ENCODE measurements around the gene POLD4. TPM values are rescaled to one million over a fixed set of nuclear protein-coding genes. Genes with fewer than 3 reads are reported as not detected.

Gene POLD4
- total and polyA plus RNA-seq, 7 experiments from 2014 or later: 59.9 to 116 (median 95.1) TPM

GRCh38 chr11:67337257-67337656, 16.1 kb downstream of the POLD4 start:
- Histone ChIP-seq H3K27ac (ENCODE audit: low read depth, low read length) (no peak overlapping the region), H3K4me1 (ENCODE audit: control insufficient read depth in 2 of 2, insufficient read depth in 2 of 2, low read length in 2 of 2) (no peaks in the 10 kb centered on the region), H3K4me3 (ENCODE audit: low read length) (no peak overlapping the region), H3K9me3 (ENCODE audit: control insufficient read depth in 2 of 3, low read length in 3 of 3) (no peaks in the 10 kb centered on the region), H3K36me3 (ENCODE audit: control insufficient read depth in 2 of 3, insufficient read depth in 3 of 3, low read length in 3 of 3) (no peaks in the 10 kb centered on the region), H3K27me3 (ENCODE audit: control insufficient read depth in 2 of 2, insufficient read depth in 2 of 2, low read length in 2 of 2) (no peaks in the 10 kb centered on the region)
- H3K36me3 Mint-ChIP-seq: peaks cover 0 to 9% (median 0%) of the 10 kb centered on the region in 5 donors
- peaks cover 0 to 3% (median 0%) of the 10 kb centered on the region in 11 donors for H3K9me3 Mint-ChIP-seq
- POLR2A ChIA-PET: interaction anchor here (1.0 to 2.3 kb wide), 2 partner anchors 10 to 12 kb away, joined by 4 to 7 read pairs; no protein-coding TSS in a partner anchor
- ATAC-seq: no peak
- H3K27ac Mint-ChIP-seq: no peak overlapping the region
- H3K4me3 Mint-ChIP-seq: no peak overlapping the region
- CTCF ChIA-PET: interaction anchor here (1.5 to 1.6 kb wide), 2 partner anchors 8 to 46 kb away, joined by 4 to 11 read pairs; no protein-coding TSS in a partner anchor
- DNase-seq: no peak
- peaks cover 0 to 1% (median 0%) of the 10 kb centered on the region in 7 donors for H3K4me1 Mint-ChIP-seq
- no peaks in the 10 kb centered on the region for H3K27me3 Mint-ChIP-seq
- intact Hi-C loops (cut with micrococcal nuclease): no loop called here

GRCh38 chr11:67332081-67332691, 21.2 kb downstream of the POLD4 start:
- POLR2A ChIA-PET: interaction anchor here (0.6 to 1.0 kb wide), 2 partner anchors 18 to 1784 kb away, joined by 3 read pairs; no protein-coding TSS in a partner anchor
- Histone ChIP-seq H3K9me3 (ENCODE audit: control insufficient read depth in 2 of 3, low read length in 3 of 3) (no peaks in the 10 kb centered on the region), H3K4me3 (ENCODE audit: low read length) (no peak overlapping the region), H3K27me3 (ENCODE audit: control insufficient read depth in 2 of 2, insufficient read depth in 2 of 2, low read length in 2 of 2) (no peaks in the 10 kb centered on the region), H3K36me3 (ENCODE audit: control insufficient read depth in 2 of 3, insufficient read depth in 3 of 3, low read length in 3 of 3) (no peaks in the 10 kb centered on the region), H3K27ac (ENCODE audit: low read depth, low read length) (no peak overlapping the region), H3K4me1 (ENCODE audit: control insufficient read depth in 2 of 2, insufficient read depth in 2 of 2, low read length in 2 of 2) (no peaks in the 10 kb centered on the region)
- H3K4me3 Mint-ChIP-seq: no peak overlapping the region
- H3K27me3 Mint-ChIP-seq: no peaks in the 10 kb centered on the region
- H3K4me1 Mint-ChIP-seq: peaks cover 0 to 1% (median 0%) of the 10 kb centered on the region in 7 donors
- DNase-seq (no peak), ATAC-seq (no peak)
- H3K36me3 Mint-ChIP-seq: peaks cover 0 to 9% (median 4%) of the 10 kb centered on the region in 5 donors
- CTCF ChIA-PET: interaction anchor here (0.6 kb wide), 1 partner anchor 76 kb away, joined by 4 read pairs; no protein-coding TSS in a partner anchor
- H3K9me3 Mint-ChIP-seq: no peaks in the 10 kb centered on the region
- no peak overlapping the region for H3K27ac Mint-ChIP-seq
- intact Hi-C loops (cut with micrococcal nuclease): no loop called here

GRCh38 chr11:67323526-67323925, 29.8 kb downstream of the POLD4 start:
- H3K36me3 ChIP-seq (ENCODE audit: control insufficient read depth in 2 of 3, insufficient read depth in 3 of 3, low read length in 3 of 3): no peaks in the 10 kb centered on the region
- Mint-ChIP-seq H3K9me3 (peaks cover 0 to 2% (median 0%) of the 10 kb centered on the region in 11 donors), H3K36me3 (peaks cover 0 to 12% (median 4%) of the 10 kb centered on the region in 5 donors), H3K4me3 (peak overlapping the region in 1 of 10 donors; percentile 27), H3K4me1 (peaks cover 3 to 14% (median 7%) of the 10 kb centered on the region in 7 donors), H3K27me3 (peaks cover 0 to 6% (median 0%) of the 10 kb centered on the region in 5 donors), H3K27ac (peak overlapping the region in 1 of 9 donors; percentile 81)
- no peak overlapping the region for H3K27ac ChIP-seq (ENCODE audit: low read depth, low read length)
- intact Hi-C loops (cut with micrococcal nuclease): no loop called here
- ATAC-seq (no peak), DNase-seq (no peak)
- CTCF ChIA-PET: interaction anchor here (0.9 to 7.0 kb wide), 3 partner anchors 22 to 59 kb away, joined by 3 to 34 read pairs (median 4); no protein-coding TSS in a partner anchor
- POLR2A ChIA-PET: interaction anchor here (1.3 to 1.9 kb wide), 3 partner anchors 60 to 84 kb away, joined by 4 to 10 read pairs (median 7); no protein-coding TSS in a partner anchor
- no peak overlapping the region for H3K4me3 ChIP-seq (ENCODE audit: low read length)
- H3K9me3 ChIP-seq (ENCODE audit: control insufficient read depth in 2 of 3, low read length in 3 of 3): no peaks in the 10 kb centered on the region
- no peaks in the 10 kb centered on the region for H3K27me3 ChIP-seq (ENCODE audit: control insufficient read depth in 2 of 2, insufficient read depth in 2 of 2, low read length in 2 of 2)
- peaks cover 0 to 2% of the 10 kb centered on the region in 2 donors for H3K4me1 ChIP-seq (ENCODE audit: control insufficient read depth in 2 of 2, insufficient read depth in 2 of 2, low read length in 2 of 2)

- Mint-ChIP-seq H3K9me3 (peaks cover 0 to 3% (median 0%) of the 10 kb centered on the region in 11 donors), H3K27me3 (peaks cover 0 to 13% (median 0%) of the 10 kb centered on the region in 5 donors), H3K4me1 (peaks cover 10 to 23% (median 13%) of the 10 kb centered on the region in 7 donors), H3K36me3 (peaks cover 0 to 12% (median 4%) of the 10 kb centered on the region in 5 donors), H3K27ac (no peak overlapping the region), H3K4me3 (no peak overlapping the region)
- Histone ChIP-seq H3K4me1 (ENCODE audit: control insufficient read depth in 2 of 2, insufficient read depth in 2 of 2, low read length in 2 of 2) (peaks cover 4 to 7% of the 10 kb centered on the region in 2 donors), H3K27me3 (ENCODE audit: control insufficient read depth in 2 of 2, insufficient read depth in 2 of 2, low read length in 2 of 2) (no peaks in the 10 kb centered on the region), H3K36me3 (ENCODE audit: control insufficient read depth in 2 of 3, insufficient read depth in 3 of 3, low read length in 3 of 3) (no peaks in the 10 kb centered on the region), H3K27ac (ENCODE audit: low read depth, low read length) (no peak overlapping the region), H3K4me3 (ENCODE audit: low read length) (no peak overlapping the region), H3K9me3 (ENCODE audit: control insufficient read depth in 2 of 3, low read length in 3 of 3) (no peaks in the 10 kb centered on the region)
- DNase-seq (no peak), ATAC-seq (no peak)
- ChIA-PET CTCF (interaction anchor here (0.8 to 7.0 kb wide), 6 partner anchors 24 to 68 kb away, joined by 4 to 34 read pairs (median 5); partner anchors contain the start of gene POLD4), POLR2A (interaction anchor here (0.6 to 1.9 kb wide), 4 partner anchors 33 to 75 kb away, joined by 3 to 10 read pairs (median 3); no protein-coding TSS in a partner anchor)
- intact Hi-C loops (cut with micrococcal nuclease): no loop called here
These were observed 31.3 kb downstream of the POLD4 start for GRCh38 chr11:67322049-67322448.

- Mint-ChIP-seq H3K27ac (no peak overlapping the region), H3K4me1 (peaks cover 10 to 23% (median 14%) of the 10 kb centered on the region in 7 donors), H3K36me3 (peaks cover 0 to 12% (median 4%) of the 10 kb centered on the region in 5 donors), H3K9me3 (peaks cover 0 to 3% (median 0%) of the 10 kb centered on the region in 11 donors), H3K4me3 (no peak overlapping the region), H3K27me3 (peaks cover 0 to 13% (median 0%) of the 10 kb centered on the region in 5 donors)
- Histone ChIP-seq H3K27ac (ENCODE audit: low read depth, low read length) (no peak overlapping the region), H3K4me1 (ENCODE audit: control insufficient read depth in 2 of 2, insufficient read depth in 2 of 2, low read length in 2 of 2) (peaks cover 4 to 10% of the 10 kb centered on the region in 2 donors), H3K27me3 (ENCODE audit: control insufficient read depth in 2 of 2, insufficient read depth in 2 of 2, low read length in 2 of 2) (no peaks in the 10 kb centered on the region), H3K36me3 (ENCODE audit: control insufficient read depth in 2 of 3, insufficient read depth in 3 of 3, low read length in 3 of 3) (no peaks in the 10 kb centered on the region), H3K9me3 (ENCODE audit: control insufficient read depth in 2 of 3, low read length in 3 of 3) (no peaks in the 10 kb centered on the region), H3K4me3 (ENCODE audit: low read length) (no peak overlapping the region)
- POLR2A ChIA-PET: interaction anchor here (0.7 to 1.6 kb wide), 4 partner anchors 33 to 76 kb away, joined by 3 to 5 read pairs (median 3); partner anchors contain the start of gene ANKRD13D
- no peak for DNase-seq
- ATAC-seq: no peak
- intact Hi-C loops (cut with micrococcal nuclease): no loop called here
- CTCF ChIA-PET: interaction anchor here (0.6 to 7.0 kb wide), 8 partner anchors 24 to 93 kb away, joined by 3 to 34 read pairs (median 5); partner anchors contain the start of gene POLD4
These were observed 32.0 kb downstream of the POLD4 start for GRCh38 chr11:67321313-67321871.

GRCh38 chr11:67320691-67321090, 32.7 kb downstream of the POLD4 start:
- H3K36me3 Mint-ChIP-seq: peaks cover 0 to 8% (median 0%) of the 10 kb centered on the region in 5 donors
- H3K9me3 Mint-ChIP-seq: peaks cover 0 to 3% (median 0%) of the 10 kb centered on the region in 11 donors
- POLR2A ChIA-PET: interaction anchor here (0.7 to 4.3 kb wide), 6 partner anchors 27 to 84 kb away, joined by 3 to 23 read pairs (median 3); partner anchors contain the start of genes ANKRD13D and POLD4

More at GRCh38 chr11:67320691-67321090, 32.7 kb downstream of the POLD4 start:
- H3K27ac ChIP-seq (ENCODE audit: low read depth, low read length): no peak overlapping the region
- peaks cover 4 to 10% of the 10 kb centered on the region in 2 donors for H3K4me1 ChIP-seq (ENCODE audit: control insufficient read depth in 2 of 2, insufficient read depth in 2 of 2, low read length in 2 of 2)
- intact Hi-C loops (cut with micrococcal nuclease): no loop called here
- Mint-ChIP-seq H3K27ac (no peak overlapping the region), H3K27me3 (peaks cover 0 to 13% (median 0%) of the 10 kb centered on the region in 5 donors), H3K4me1 (peaks cover 10 to 21% (median 17%) of the 10 kb centered on the region in 7 donors), H3K4me3 (no peak overlapping the region)
- DNase-seq (no peak), ATAC-seq (no peak)
- H3K36me3 ChIP-seq (ENCODE audit: control insufficient read depth in 2 of 3, insufficient read depth in 3 of 3, low read length in 3 of 3): no peaks in the 10 kb centered on the region
- no peak overlapping the region for H3K4me3 ChIP-seq (ENCODE audit: low read length)
- no peaks in the 10 kb centered on the region for H3K9me3 ChIP-seq (ENCODE audit: control insufficient read depth in 2 of 3, low read length in 3 of 3)
- H3K27me3 ChIP-seq (ENCODE audit: control insufficient read depth in 2 of 2, insufficient read depth in 2 of 2, low read length in 2 of 2): no peaks in the 10 kb centered on the region
- CTCF ChIA-PET: interaction anchor here (0.6 to 7.9 kb wide), 8 partner anchors 9 to 92 kb away, joined by 3 to 85 read pairs (median 5); no protein-coding TSS in a partner anchor

All from naive thymus-derived CD4-positive, alpha-beta T cell (primary cell).